WTC11 (cell line): ENCODE results near the gene GABRQ. TPM values are rescaled to one million over a fixed set of nuclear protein-coding genes. Genes with fewer than 3 reads are reported as not detected.

Experiments
- ATAC-seq: fragments of 200-7000 bp; cut with Tn5 transposase; 2 replicates; pipeline ENCODE4 v1.10.0; 2021; ENCODE audit warnings: mild to moderate bottlenecking, moderate library complexity
- CTCF ChIA-PET: fragments of 300-600 bp; sonication (Branson Sonifier 250); formaldehyde crosslinking; loops from one replicate; lab custom pipeline; 2021; ENCODE audit warnings: antibody characterized with exemption; lab: Charles Lee
- POLR2A ChIA-PET: fragments of 350-600 bp; sonication (Branson Sonifier 250); formaldehyde crosslinking; loops from one replicate; lab custom pipeline; 2021; ENCODE audit warnings: antibody characterized with exemption; lab: Charles Lee
- DNase-seq: peaks from one replicate; pipeline ENCODE4 v3.0.0; 2021; ENCODE audit warnings: low spot score
- H3K27ac Mint-ChIP-seq: 2 replicates; pipeline ENCODE4 v1.8.0; 2021; ENCODE audit warnings: mixed read lengths
- H3K27me3 Mint-ChIP-seq: 2 replicates; pipeline ENCODE4 v1.8.0; 2021; ENCODE audit warnings: low read depth, mild to moderate bottlenecking, moderate library complexity, mixed read lengths
- H3K36me3 Mint-ChIP-seq: 2 replicates; pipeline ENCODE4 v1.8.0; 2021; ENCODE audit warnings: mixed read lengths
- H3K4me1 Mint-ChIP-seq: 2 replicates; pipeline ENCODE4 v1.8.0; 2022; ENCODE audit warnings: mixed read lengths
- H3K4me3 Mint-ChIP-seq: 2 replicates; pipeline ENCODE4 v1.8.0; 2021; ENCODE audit warnings: mild to moderate bottlenecking, moderate library complexity, mixed read lengths
- H3K9me3 Mint-ChIP-seq: 2 replicates; pipeline ENCODE4 v1.8.0; 2021; ENCODE audit warnings: mixed read lengths
- CBFB ChIP-seq: sonication (generic); formaldehyde crosslinking; IDR thresholded peaks from 2 replicates; pipeline ENCODE4 v1.8.1; 2022; ENCODE audit warnings: mild to moderate bottlenecking, low read depth, missing genetic modification reagents
- CREM ChIP-seq: sonication (generic); formaldehyde crosslinking; IDR thresholded peaks from 2 replicates; pipeline ENCODE4 v1.8.1; 2022; ENCODE audit warnings: mild to moderate bottlenecking, missing genetic modification reagents, moderate library complexity
- ETV6 ChIP-seq: sonication (generic); formaldehyde crosslinking; IDR thresholded peaks from 2 replicates; pipeline ENCODE4 v1.8.1; 2022; ENCODE audit warnings: mild to moderate bottlenecking, missing genetic modification reagents
- IRF2 ChIP-seq: sonication (generic); formaldehyde crosslinking; IDR thresholded peaks from 2 replicates; pipeline ENCODE4 v1.8.0; 2022; ENCODE audit warnings: low read depth, missing genetic modification reagents, borderline replicate concordance
- KAT7 ChIP-seq: sonication (generic); formaldehyde crosslinking; IDR thresholded peaks from 2 replicates; pipeline ENCODE4 v1.8.1; 2023; ENCODE audit warnings: missing genetic modification reagents, mild to moderate bottlenecking, borderline replicate concordance
- MXD4 ChIP-seq: fragments of 250-450 bp; sonication (Bioruptor Pico); IDR thresholded peaks from 2 replicates; pipeline ENCODE4 v1.8.0; 2021; ENCODE audit warnings: mild to moderate bottlenecking, moderate library complexity, borderline replicate concordance
- NFE2L1 ChIP-seq: sonication (generic); formaldehyde crosslinking; IDR thresholded peaks from 2 replicates; pipeline ENCODE4 v1.8.1; 2023; ENCODE audit warnings: missing genetic modification reagents
- NFYB ChIP-seq: sonication (generic); formaldehyde crosslinking; conservative IDR thresholded peaks from 2 replicates; pipeline ENCODE4 v1.8.0; 2022; ENCODE audit warnings: low read depth, missing genetic modification reagents
- SMAD3 ChIP-seq: sonication (generic); formaldehyde crosslinking; IDR thresholded peaks from 2 replicates; pipeline ENCODE4 v1.8.0; 2022; ENCODE audit warnings: missing genetic modification reagents, mild to moderate bottlenecking, borderline replicate concordance
- TEAD4 ChIP-seq: sonication (generic); formaldehyde crosslinking; IDR thresholded peaks from 2 replicates; pipeline ENCODE4 v1.8.0; 2022; ENCODE audit warnings: mild to moderate bottlenecking, missing genetic modification reagents
- ZBTB21 ChIP-seq: sonication (generic); formaldehyde crosslinking; IDR thresholded peaks from 2 replicates; pipeline ENCODE4 v1.8.1; 2023; ENCODE audit warnings: mild to moderate bottlenecking, missing genetic modification reagents, borderline replicate concordance
- total RNA-seq: library from RNA; stranded (reverse); gene quantifications from 3 replicates; pipeline ENCODE4 v1.2.3, GENCODE V29; 2021
- TF ChIP-seq, protein P1 (sequence below): sonication (generic); formaldehyde crosslinking; IDR thresholded peaks from 2 replicates; pipeline ENCODE4 v1.8.1; 2023; ENCODE audit warnings: mild to moderate bottlenecking, missing genetic modification reagents, borderline replicate concordance
- TF ChIP-seq, protein P2 (sequence below): sonication (generic); formaldehyde crosslinking; IDR thresholded peaks from 2 replicates; pipeline ENCODE4 v1.8.0; 2022; ENCODE audit warnings: mild to moderate bottlenecking, missing genetic modification reagents
- TF ChIP-seq, protein P3 (sequence below): fragments of 250-450 bp; sonication (Bioruptor Pico); IDR thresholded peaks from 2 replicates; pipeline ENCODE4 v1.9.0; 2021; ENCODE audit warnings: mild to moderate bottlenecking
- TF ChIP-seq, protein P4 (sequence below): fragments of 250-450 bp; sonication (Bioruptor Pico); IDR thresholded peaks from 2 replicates; pipeline ENCODE4 v1.9.0; 2021; ENCODE audit warnings: mild to moderate bottlenecking
- TF ChIP-seq, protein P5 (sequence below): sonication (generic); formaldehyde crosslinking; IDR thresholded peaks from 2 replicates; pipeline ENCODE4 v1.8.1; 2023; ENCODE audit warnings: mild to moderate bottlenecking, missing genetic modification reagents
- TF ChIP-seq, protein P6 (sequence below): sonication (generic); formaldehyde crosslinking; IDR thresholded peaks from 2 replicates; pipeline ENCODE4 v1.8.1; 2023; ENCODE audit warnings: mild to moderate bottlenecking, missing genetic modification reagents, moderate library complexity
- TF ChIP-seq, protein P7 (sequence below): sonication (generic); formaldehyde crosslinking; IDR thresholded peaks from 2 replicates; pipeline ENCODE4 v1.8.1; 2022; ENCODE audit warnings: missing genetic modification reagents, borderline replicate concordance

GABRQ gene
- total RNA-seq, 1 experiment from 2014 or later, result 8.6 TPM

DNA sequence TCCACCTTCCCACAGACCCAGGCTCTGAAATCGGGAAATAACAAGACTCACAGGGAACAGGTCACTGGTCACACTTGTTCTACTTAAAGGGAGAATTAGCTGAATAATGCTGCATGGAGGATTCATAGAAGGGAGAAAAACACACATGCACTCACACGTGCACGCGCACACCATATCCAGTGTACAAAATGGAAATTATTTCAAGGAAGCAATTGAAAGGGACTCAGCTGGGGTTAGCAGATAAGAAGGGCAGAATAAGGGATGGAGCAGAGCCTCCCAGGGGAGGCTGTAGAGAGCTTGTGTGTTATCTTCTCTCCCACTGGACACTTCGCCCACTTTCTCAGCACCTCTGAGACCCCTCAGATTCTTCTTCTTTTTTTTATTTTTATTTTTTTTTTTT, 10.3 kb downstream of the GABRQ start (continued):
- TF ChIP-seq, protein P1, sequence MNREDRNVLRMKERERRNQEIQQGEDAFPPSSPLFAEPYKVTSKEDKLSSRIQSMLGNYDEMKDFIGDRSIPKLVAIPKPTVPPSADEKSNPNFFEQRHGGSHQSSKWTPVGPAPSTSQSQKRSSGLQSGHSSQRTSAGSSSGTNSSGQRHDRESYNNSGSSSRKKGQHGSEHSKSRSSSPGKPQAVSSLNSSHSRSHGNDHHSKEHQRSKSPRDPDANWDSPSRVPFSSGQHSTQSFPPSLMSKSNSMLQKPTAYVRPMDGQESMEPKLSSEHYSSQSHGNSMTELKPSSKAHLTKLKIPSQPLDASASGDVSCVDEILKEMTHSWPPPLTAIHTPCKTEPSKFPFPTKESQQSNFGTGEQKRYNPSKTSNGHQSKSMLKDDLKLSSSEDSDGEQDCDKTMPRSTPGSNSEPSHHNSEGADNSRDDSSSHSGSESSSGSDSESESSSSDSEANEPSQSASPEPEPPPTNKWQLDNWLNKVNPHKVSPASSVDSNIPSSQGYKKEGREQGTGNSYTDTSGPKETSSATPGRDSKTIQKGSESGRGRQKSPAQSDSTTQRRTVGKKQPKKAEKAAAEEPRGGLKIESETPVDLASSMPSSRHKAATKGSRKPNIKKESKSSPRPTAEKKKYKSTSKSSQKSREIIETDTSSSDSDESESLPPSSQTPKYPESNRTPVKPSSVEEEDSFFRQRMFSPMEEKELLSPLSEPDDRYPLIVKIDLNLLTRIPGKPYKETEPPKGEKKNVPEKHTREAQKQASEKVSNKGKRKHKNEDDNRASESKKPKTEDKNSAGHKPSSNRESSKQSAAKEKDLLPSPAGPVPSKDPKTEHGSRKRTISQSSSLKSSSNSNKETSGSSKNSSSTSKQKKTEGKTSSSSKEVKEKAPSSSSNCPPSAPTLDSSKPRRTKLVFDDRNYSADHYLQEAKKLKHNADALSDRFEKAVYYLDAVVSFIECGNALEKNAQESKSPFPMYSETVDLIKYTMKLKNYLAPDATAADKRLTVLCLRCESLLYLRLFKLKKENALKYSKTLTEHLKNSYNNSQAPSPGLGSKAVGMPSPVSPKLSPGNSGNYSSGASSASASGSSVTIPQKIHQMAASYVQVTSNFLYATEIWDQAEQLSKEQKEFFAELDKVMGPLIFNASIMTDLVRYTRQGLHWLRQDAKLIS (CRISPR knock-in tag), result no peak
- TF ChIP-seq IRF2 (CRISPR knock-in tag), result no peak
- TF ChIP-seq CBFB, result no peak
- TF ChIP-seq, protein P2, sequence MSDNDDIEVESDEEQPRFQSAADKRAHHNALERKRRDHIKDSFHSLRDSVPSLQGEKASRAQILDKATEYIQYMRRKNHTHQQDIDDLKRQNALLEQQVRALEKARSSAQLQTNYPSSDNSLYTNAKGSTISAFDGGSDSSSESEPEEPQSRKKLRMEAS (CRISPR knock-in tag), result no peak

DNA sequence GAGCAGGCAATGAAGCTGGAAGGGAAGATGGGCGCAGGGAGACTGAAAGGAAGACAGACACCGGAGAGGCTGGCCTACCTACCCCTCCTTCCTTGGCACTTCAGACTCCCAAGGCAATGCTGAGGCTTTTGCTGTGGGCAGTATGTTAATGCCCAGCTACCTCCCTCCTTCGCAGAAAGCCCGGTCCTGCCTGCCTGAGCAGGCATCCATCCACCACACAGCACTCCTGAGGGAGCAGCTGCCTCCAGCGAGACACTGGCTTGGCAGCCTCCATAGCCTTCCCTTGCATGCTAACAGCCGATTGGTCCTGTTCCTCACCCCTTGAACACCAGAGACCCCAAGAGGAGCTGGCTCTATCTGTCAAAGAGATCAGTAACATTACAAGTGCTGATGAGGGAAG, 14.4 kb downstream of the GABRQ start:
- H3K4me3 Mint-ChIP-seq, result no peak overlapping the region
- ChIA-PET CTCF (no interaction called here), POLR2A (interaction anchor here (0.6 kb wide), 1 partner anchor 18 kb away, joined by 4 read pairs; no protein-coding TSS in a partner anchor)
- no peaks in the 10 kb centered on the region for H3K9me3 Mint-ChIP-seq
- no peak for TF ChIP-seq SMAD3 (CRISPR knock-in tag)
- TF ChIP-seq, protein P3, sequence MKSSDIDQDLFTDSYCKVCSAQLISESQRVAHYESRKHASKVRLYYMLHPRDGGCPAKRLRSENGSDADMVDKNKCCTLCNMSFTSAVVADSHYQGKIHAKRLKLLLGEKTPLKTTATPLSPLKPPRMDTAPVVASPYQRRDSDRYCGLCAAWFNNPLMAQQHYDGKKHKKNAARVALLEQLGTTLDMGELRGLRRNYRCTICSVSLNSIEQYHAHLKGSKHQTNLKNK (CRISPR knock-in tag), result no peak
- TF ChIP-seq NFE2L1 (CRISPR knock-in tag), result no peak
- TF ChIP-seq NFYB, result no peak
- TF ChIP-seq, protein P4, sequence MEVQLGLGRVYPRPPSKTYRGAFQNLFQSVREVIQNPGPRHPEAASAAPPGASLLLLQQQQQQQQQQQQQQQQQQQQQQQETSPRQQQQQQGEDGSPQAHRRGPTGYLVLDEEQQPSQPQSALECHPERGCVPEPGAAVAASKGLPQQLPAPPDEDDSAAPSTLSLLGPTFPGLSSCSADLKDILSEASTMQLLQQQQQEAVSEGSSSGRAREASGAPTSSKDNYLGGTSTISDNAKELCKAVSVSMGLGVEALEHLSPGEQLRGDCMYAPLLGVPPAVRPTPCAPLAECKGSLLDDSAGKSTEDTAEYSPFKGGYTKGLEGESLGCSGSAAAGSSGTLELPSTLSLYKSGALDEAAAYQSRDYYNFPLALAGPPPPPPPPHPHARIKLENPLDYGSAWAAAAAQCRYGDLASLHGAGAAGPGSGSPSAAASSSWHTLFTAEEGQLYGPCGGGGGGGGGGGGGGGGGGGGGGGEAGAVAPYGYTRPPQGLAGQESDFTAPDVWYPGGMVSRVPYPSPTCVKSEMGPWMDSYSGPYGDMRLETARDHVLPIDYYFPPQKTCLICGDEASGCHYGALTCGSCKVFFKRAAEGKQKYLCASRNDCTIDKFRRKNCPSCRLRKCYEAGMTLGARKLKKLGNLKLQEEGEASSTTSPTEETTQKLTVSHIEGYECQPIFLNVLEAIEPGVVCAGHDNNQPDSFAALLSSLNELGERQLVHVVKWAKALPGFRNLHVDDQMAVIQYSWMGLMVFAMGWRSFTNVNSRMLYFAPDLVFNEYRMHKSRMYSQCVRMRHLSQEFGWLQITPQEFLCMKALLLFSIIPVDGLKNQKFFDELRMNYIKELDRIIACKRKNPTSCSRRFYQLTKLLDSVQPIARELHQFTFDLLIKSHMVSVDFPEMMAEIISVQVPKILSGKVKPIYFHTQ (CRISPR knock-in tag), result no peak
- TF ChIP-seq, protein P5, sequence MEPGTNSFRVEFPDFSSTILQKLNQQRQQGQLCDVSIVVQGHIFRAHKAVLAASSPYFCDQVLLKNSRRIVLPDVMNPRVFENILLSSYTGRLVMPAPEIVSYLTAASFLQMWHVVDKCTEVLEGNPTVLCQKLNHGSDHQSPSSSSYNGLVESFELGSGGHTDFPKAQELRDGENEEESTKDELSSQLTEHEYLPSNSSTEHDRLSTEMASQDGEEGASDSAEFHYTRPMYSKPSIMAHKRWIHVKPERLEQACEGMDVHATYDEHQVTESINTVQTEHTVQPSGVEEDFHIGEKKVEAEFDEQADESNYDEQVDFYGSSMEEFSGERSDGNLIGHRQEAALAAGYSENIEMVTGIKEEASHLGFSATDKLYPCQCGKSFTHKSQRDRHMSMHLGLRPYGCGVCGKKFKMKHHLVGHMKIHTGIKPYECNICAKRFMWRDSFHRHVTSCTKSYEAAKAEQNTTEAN (CRISPR knock-in tag), result no peak
- TF ChIP-seq, protein P6, sequence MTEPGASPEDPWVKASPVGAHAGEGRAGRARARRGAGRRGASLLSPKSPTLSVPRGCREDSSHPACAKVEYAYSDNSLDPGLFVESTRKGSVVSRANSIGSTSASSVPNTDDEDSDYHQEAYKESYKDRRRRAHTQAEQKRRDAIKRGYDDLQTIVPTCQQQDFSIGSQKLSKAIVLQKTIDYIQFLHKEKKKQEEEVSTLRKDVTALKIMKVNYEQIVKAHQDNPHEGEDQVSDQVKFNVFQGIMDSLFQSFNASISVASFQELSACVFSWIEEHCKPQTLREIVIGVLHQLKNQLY (CRISPR knock-in tag), result no peak
- TF ChIP-seq MXD4 (CRISPR knock-in tag), result no peak
- TF ChIP-seq ETV6, result no peak
- TF ChIP-seq, protein P7, sequence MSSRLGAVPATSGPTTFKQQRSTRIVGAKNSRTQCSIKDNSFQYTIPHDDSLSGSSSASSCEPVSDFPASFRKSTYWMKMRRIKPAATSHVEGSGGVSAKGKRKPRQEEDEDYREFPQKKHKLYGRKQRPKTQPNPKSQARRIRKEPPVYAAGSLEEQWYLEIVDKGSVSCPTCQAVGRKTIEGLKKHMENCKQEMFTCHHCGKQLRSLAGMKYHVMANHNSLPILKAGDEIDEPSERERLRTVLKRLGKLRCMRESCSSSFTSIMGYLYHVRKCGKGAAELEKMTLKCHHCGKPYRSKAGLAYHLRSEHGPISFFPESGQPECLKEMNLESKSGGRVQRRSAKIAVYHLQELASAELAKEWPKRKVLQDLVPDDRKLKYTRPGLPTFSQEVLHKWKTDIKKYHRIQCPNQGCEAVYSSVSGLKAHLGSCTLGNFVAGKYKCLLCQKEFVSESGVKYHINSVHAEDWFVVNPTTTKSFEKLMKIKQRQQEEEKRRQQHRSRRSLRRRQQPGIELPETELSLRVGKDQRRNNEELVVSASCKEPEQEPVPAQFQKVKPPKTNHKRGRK, result no peak
- TF ChIP-seq KAT7 (CRISPR knock-in tag), result no peak
- TF ChIP-seq ZBTB21 (CRISPR knock-in tag), result no peak
- TF ChIP-seq TEAD4, result no peak
- no peak for TF ChIP-seq CREM (CRISPR knock-in tag)
- ATAC-seq (no peak), DNase-seq (no peak)
- no peak overlapping the region for H3K27ac Mint-ChIP-seq
- H3K36me3 Mint-ChIP-seq, result peaks cover 49% of the 10 kb centered on the region
- no peaks in the 10 kb centered on the region for H3K4me1 Mint-ChIP-seq
- no peaks in the 10 kb centered on the region for H3K27me3 Mint-ChIP-seq
